ENCODE measurements around the gene FZD1. TPM values are rescaled to one million over a fixed set of nuclear protein-coding genes. Genes with fewer than 3 reads are reported as not detected.
"Not testable (repeated sequence)": the region's sequence is repeated elsewhere in the genome, so short reads cannot be mapped to it uniquely, and the experiment has no call there.

The FZD1 gene
- total RNA-seq, 1 donor from 2014 or later, result 30.2 TPM

DNA sequence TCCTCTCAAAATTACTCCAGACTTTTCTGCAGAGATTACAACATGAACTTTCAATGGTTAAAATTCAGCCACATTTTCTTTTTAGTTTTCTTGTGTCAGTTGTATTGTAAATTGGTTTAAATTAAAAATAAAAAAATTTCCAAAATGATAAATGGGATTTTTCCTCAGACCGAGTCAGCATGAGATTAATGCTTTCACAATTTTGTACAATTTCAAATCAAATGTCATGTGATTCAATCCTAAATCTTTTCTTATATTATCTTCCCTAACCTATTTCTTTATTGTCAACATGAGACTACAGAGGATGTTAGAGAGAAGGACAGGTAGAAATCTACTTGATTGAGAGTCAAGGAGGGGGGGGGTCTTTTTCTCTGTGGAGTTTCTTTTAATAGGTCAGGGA, 33.7 kb downstream of the FZD1 start:
- no peak for DNase-seq

- no peak for DNase-seq
Measured at GRCh38 chr7:91299952-91300775, 35.9 kb downstream of the FZD1 start.

- no peak for DNase-seq
Measured at GRCh38 chr7:91302794-91303193, 38.6 kb downstream of the FZD1 start.

DNA sequence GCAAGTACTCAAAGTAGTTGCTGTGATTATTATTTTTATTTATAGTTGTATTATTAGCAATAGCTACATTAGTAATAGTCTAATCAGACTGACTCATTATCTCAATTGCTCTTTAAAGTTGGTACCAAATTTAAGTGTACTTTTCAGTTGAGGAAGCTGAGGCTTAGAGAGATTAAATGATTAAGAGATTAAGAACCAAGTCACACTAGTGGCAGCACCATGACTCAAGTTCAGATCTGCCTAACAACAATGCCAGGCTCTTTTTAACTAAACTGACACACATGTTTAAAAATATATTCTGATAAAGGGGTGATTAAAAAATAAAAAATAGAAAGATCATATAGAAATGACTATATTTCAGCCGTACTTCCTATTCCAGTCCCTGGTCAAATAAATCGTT, 42.0 kb downstream of the FZD1 start:
- DNase-seq, result no peak

- no peak for DNase-seq
Measured at GRCh38 chr7:91307467-91307866, 43.2 kb downstream of the FZD1 start.

DNA sequence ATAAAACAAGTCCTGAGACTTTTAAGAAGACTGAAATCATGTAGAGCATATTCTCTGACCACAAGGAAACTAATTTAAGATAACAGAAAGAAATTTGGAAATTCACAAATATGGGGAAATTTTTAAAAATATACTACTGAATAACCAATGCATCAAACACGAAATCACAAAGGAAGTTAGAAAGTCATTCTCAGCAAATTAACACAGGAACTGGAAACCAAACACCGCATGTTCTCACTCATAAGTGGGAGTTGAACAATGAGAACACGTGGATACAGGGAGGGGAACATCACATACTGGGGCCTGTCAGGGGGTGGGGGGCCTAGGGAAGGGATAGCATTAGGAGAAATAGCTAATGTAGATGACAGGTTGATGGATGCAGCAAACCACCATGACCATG, 44.0 kb downstream of the FZD1 start:
- DNase-seq, result not testable (repeated sequence)

DNA sequence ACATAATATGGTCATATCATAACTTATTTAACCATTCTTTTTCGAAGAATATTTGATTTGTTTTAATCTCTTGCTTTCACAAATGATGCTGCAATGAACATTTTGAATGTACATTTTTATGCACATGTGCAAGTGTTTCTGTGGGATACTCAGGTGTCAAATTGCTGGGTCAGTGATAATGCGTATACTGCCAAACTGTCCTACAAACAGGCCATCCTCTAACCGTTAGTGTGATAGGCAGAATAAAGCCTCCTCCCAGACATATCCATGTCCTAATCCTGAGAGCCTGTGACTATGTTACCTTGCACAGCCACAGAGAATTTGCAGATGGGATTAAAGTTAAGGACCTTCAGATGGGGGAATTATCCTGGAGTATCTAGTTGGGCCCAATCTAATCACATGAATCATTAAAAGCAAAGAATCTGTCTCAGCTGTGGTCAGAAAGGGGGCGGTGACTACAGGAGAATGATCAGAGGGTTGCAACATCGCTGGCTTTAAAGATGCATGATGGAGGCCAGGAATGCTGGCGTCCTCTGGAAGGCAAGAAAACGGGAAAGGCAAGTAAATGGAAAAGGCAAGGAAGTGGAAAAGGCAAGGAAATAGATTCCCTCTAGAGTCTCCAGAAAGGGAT, 46.7 kb downstream of the FZD1 start:
- DNase-seq, result no peak

DNA sequence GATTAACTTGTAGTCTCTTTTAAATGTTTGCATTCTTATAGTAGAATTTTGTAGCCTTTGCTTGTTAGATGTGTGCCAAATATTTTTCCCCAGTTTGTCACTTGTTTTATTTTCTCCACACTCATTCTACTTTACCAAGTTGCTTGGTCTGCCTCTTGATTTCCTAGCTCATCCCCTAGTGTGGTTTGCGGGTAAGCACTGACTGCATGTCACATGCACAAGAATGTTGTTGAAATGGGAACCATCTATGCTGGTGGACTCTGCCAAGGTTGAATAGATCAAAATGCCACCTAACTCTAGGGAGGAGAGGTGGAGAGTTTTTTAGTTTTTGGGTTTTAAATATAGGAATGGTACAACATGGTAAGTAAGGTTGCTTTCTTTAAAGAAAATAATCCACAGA, 47.6 kb downstream of the FZD1 start:
- DNase-seq, result no peak

GRCh38 chr7:91313113-91313512, 48.9 kb downstream of the FZD1 start:
- no peak for DNase-seq

GRCh38 chr7:91314591-91315323, 50.5 kb downstream of the FZD1 start:
- DNase-seq, result no peak

DNA sequence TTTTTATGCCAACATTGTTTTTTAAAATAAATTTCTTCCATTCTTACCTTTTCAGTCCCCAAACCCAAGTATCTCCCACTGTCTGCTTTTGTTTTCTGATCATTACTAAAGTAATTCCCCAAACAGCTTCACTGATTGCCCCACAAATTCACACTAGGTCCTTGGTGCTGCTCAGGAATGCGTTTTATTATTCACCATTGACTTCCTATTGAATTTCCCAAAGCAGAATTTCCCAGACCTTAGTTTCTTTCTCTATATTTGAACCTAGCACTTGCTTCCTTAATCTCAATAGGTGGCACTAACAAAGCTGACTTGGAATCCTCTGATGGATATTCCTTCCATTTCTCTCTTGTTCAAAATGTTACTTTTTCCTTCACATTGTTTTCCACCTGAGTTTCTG, 52.2 kb downstream of the FZD1 start:
- no peak for DNase-seq

DNA sequence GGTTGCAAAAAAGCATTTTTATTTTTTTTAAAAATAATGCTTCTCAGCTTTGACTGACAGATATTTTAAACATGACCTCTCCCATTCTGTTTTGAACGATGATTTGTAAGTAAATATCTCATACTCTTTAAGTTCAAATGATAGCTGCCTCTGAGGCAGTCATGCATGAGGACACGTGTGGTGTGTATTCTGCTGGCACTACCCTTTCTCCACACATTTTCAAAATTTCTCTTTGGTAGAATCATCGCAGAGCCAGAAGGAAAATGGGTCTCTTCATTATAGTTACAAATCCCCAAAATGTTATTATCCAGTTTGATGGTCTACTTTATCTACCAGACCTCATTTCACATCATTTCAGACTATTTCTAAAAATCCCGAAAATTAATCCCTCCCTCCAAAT, 55.1 kb downstream of the FZD1 start:
- DNase-seq, result no peak

DNA sequence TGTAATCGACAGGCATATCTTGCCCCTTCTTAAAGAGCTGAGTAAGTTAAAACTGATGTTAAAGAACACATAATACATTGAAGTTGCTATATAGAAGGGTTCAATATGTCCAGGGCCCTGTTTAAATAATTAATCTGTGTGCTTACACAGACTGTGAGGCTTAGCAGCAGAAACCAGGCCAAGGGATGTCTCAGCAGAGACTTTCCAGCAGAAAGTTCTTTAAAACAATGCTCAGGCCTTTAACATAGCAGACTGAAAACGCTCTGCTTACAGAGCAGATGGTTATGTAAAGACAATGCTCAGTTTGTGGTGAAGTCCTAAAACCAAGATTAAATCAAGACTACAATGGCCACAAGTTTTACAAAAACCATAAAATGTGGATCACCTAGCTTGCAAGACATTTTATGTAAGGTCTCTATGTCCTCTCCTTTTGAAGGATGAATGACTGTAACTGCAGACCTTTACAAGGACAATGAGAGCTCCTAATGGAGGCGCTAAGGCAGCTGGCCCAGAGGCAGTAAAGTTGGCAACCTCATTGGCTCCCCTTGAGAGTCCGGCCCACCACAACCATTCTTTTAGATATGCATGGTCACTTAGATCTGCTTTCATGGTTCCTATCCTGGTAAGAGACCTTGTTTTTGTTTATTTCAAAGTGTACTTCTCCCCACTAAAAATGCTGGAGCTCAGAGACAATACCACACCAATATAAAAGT, 56.3 kb downstream of the FZD1 start:
- DNase-seq, result peak; percentile 47
